Tibial nerve (tissue), 4 donors: ENCODE results near the gene MTMR2. TPM values are rescaled to one million over a fixed set of nuclear protein-coding genes. Genes with fewer than 3 reads are reported as not detected.

Source experiments
- DNase-seq, 2 donors: peaks; one replicate each; pipeline ENCODE4 v3.0.0-alpha.2; 2019; ENCODE audit warnings: low spot score in 2 of 2
- H3K27ac ChIP-seq, 4 donors: fragments of 200-600 bp; sonication (generic) in 3 of 4; one replicate each; pipeline ENCODE4 v1.5.1; 2017 to 2019; ENCODE audit warnings: mild to moderate bottlenecking in 1 of 4
- H3K27me3 ChIP-seq, 2 donors: fragments of 200-600 bp; sonication (generic) in 1 of 2; one replicate each; pipeline versions ENCODE4 v1.5.1 to v1.6.0; 2017 to 2019
- H3K36me3 ChIP-seq, 3 donors: fragments of 200-600 bp; sonication (generic); one replicate each; pipeline ENCODE4 v1.5.1; 2018 to 2019
- H3K4me1 ChIP-seq, 4 donors: fragments of 200-600 bp; sonication (generic) in 3 of 4; one replicate each; pipeline ENCODE4 v1.5.1; 2017 to 2019
- H3K4me3 ChIP-seq, 4 donors: fragments of 200-600 bp; sonication (generic) in 3 of 4; one replicate each; pipeline ENCODE4 v1.5.1; 2017 to 2019; ENCODE audit warnings: mild to moderate bottlenecking in 1 of 4, moderate library complexity in 1 of 4
- H3K9me3 ChIP-seq, 4 donors: fragments of 200-600 bp; sonication (generic) in 3 of 4; one replicate each; pipeline ENCODE4 v1.5.1; 2017 to 2019
- EP300 ChIP-seq, 2 donors: sonication (generic); formaldehyde crosslinking; IDR thresholded peaks; one replicate each; pipeline ENCODE4 v1.6.1; 2017; ENCODE audit warnings: antibody characterized with exemption in 2 of 2, mild to moderate bottlenecking in 1 of 2
- POLR2A ChIP-seq, 2 donors: fragments of 450-650 bp; IDR thresholded peaks; one replicate each; pipeline ENCODE4 v1.6.1; 2017; ENCODE audit warnings: antibody characterized with exemption in 2 of 2, mild to moderate bottlenecking in 2 of 2, moderate library complexity in 2 of 2
- whole genome bisulfite sequencing, 2 donors: methylation state at CpG; one replicate each; pipeline ENCODE4 v1.1.5; 2018; 5-methylcytosine and 5-hydroxymethylcytosine counted together
- total RNA-seq, 4 donors: library from RNA; depleted of rRNA; stranded (reverse); fragments of >200 nt; gene quantifications; one replicate each; pipeline ENCODE4 v1.1.0, GENCODE V29; 2016
- TF ChIP-seq, protein P1 (sequence below), 5 experiments: fragments of 200-600 bp in 3 of 5; fragments of 450-650 bp in 2 of 5; sonication (generic) in 3 of 5; IDR thresholded peaks; one replicate each; pipeline ENCODE4 v1.5.1; 2016 to 2019; ENCODE audit warnings: antibody characterized with exemption in 5 of 5, mild to moderate bottlenecking in 3 of 5, moderate library complexity in 2 of 5

Gene MTMR2
- total RNA-seq, 4 donors from 2014 or later = 22.5 to 33.2 (median 27.5) TPM

DNA sequence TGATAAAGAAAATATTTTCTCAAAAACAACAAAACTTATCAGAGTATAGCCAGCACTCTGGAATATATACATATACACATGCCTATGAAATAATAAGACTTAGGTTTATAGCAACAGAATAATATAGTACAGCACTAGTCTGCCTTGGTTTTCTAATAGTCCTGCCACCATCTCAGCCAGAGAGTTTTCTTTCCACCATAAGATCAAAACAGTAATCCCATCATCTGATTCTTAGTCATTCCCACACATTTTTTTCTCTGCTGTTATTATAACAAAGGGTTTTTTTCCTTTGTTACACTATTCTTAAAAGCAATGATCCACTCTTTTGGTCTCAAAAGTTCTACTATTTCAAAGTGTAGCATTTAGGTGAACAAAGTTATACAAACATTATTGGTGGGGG is 15.1 kb downstream of the MTMR2 start:
- Histone ChIP-seq H3K27ac (no peak overlapping the region), H3K27me3 (no peaks in the 10 kb centered on the region), H3K36me3 (no peaks in the 10 kb centered on the region), H3K9me3 (no peaks in the 10 kb centered on the region), H3K4me3 (no peak overlapping the region), H3K4me1 (peaks cover 0 to 35% (median 2%) of the 10 kb centered on the region in 4 donors)
- TF ChIP-seq POLR2A (IDR thresholded peaks at IDR 0.05) (no peak), EP300 (IDR thresholded peaks at IDR 0.05) (no peak)
- TF ChIP-seq, protein P1, sequence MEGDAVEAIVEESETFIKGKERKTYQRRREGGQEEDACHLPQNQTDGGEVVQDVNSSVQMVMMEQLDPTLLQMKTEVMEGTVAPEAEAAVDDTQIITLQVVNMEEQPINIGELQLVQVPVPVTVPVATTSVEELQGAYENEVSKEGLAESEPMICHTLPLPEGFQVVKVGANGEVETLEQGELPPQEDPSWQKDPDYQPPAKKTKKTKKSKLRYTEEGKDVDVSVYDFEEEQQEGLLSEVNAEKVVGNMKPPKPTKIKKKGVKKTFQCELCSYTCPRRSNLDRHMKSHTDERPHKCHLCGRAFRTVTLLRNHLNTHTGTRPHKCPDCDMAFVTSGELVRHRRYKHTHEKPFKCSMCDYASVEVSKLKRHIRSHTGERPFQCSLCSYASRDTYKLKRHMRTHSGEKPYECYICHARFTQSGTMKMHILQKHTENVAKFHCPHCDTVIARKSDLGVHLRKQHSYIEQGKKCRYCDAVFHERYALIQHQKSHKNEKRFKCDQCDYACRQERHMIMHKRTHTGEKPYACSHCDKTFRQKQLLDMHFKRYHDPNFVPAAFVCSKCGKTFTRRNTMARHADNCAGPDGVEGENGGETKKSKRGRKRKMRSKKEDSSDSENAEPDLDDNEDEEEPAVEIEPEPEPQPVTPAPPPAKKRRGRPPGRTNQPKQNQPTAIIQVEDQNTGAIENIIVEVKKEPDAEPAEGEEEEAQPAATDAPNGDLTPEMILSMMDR (IDR thresholded peaks at IDR 0.05) = no peak
- DNase-seq = no peak

DNA sequence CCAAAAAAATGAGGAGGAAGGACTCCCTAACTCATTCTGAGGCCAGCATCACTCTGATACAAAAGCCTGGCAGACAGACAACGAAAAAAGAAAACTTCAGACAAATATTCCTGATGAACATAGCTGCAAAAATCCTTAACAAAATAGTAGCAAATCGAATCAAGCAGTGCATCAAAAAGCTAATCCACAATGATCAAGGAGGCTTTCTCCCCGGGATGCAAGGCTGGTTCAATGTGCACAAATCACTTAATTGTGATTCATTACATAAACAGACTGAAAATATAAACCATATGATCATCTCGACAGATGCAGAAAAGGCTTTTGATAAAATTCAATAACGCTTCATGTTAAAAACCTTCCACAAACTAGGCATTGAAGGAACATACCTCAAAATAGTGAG is 16.4 kb downstream of the MTMR2 start:
- 90 to 92% methylated on average over 5 of the region's 5 CpGs for WGBS, 2 donors

DNA sequence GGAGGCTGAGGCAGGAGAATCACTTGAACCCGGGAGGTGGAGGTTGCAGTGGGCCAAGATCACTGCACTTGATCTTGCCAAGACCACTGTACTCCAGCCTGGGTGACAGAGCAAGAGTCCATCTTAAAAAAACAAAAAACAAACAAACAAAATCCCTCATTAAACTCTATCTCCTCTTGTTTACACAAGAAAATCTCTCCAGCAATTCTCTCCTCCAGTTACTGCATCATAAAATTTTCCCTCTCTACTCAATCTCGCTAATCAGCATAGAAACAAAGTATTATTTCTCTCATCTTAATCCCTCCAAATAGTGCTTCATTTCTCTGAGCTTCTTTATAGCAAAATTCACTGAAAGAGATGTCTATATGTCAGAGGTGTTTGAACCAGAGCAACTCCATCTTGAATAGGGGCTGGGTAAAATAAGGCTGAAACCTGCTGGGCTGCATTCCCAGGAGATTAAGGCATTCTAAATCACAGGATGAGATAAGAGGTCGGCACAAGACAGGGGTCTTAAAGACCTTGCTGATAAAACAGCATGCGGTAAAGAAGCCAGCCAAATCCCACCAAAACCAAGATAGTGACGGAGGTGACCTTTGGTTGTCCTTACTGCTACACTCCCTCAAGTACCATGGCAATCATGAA is 19.8 kb downstream of the MTMR2 start:
- peaks cover 0 to 16% (median 0%) of the 10 kb centered on the region in 4 donors for H3K4me1 ChIP-seq
- no peak overlapping the region for H3K4me3 ChIP-seq
- no peaks in the 10 kb centered on the region for H3K36me3 ChIP-seq
- no peak for DNase-seq
- 84 to 86% methylated on average over 5 of the region's 5 CpGs for WGBS, 2 donors
- H3K27ac ChIP-seq = no peak overlapping the region
- no peaks in the 10 kb centered on the region for H3K27me3 ChIP-seq
- TF ChIP-seq EP300 (IDR thresholded peaks at IDR 0.05) = no peak
- TF ChIP-seq, protein P1 (IDR thresholded peaks at IDR 0.05) = no peak
- no peak for TF ChIP-seq POLR2A (IDR thresholded peaks at IDR 0.05)
- H3K9me3 ChIP-seq = no peaks in the 10 kb centered on the region

More for the DNA sequence above, 16.4 kb downstream of the MTMR2 start:
- Histone ChIP-seq H3K27ac (no peak overlapping the region), H3K36me3 (no peaks in the 10 kb centered on the region), H3K27me3 (no peaks in the 10 kb centered on the region), H3K4me1 (peaks cover 0 to 29% (median 0%) of the 10 kb centered on the region in 4 donors), H3K9me3 (no peaks in the 10 kb centered on the region), H3K4me3 (no peak overlapping the region)
- TF ChIP-seq, protein P1 (IDR thresholded peaks at IDR 0.05) = no peak
- TF ChIP-seq EP300 (IDR thresholded peaks at IDR 0.05) (no peak), POLR2A (IDR thresholded peaks at IDR 0.05) (no peak)
- DNase-seq = no peak

DNA sequence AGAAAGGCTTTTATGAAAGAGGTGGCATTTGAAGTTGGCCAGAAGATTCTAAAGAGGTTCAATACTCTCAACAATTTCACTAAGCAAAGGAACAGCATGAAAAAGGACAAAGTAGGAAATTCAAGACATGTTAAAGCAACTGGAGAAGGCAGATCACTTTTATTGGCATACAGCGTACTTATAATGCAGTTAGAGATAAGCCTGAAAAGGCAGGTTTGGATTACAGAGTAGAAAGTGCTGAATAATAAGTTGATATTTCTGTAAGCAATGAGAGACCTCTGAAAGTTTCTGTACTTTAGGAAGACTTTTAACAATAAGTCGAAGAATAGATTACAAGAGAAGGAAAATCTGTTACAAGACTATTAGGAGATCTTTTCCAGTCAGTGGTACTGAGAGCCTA is 25.1 kb downstream of the MTMR2 start:
- Histone ChIP-seq H3K9me3 (no peaks in the 10 kb centered on the region), H3K4me1 (peaks cover 0 to 26% (median 3%) of the 10 kb centered on the region in 4 donors), H3K4me3 (no peak overlapping the region), H3K27ac (no peak overlapping the region), H3K36me3 (no peaks in the 10 kb centered on the region), H3K27me3 (no peaks in the 10 kb centered on the region)
- no peak for TF ChIP-seq POLR2A (IDR thresholded peaks at IDR 0.05)
- TF ChIP-seq, protein P1 (IDR thresholded peaks at IDR 0.05) = no peak
- no peak for TF ChIP-seq EP300 (IDR thresholded peaks at IDR 0.05)
- 60 to 94% methylated on average over 2 of the region's 2 CpGs for WGBS, 2 donors
- DNase-seq = no peak

DNA sequence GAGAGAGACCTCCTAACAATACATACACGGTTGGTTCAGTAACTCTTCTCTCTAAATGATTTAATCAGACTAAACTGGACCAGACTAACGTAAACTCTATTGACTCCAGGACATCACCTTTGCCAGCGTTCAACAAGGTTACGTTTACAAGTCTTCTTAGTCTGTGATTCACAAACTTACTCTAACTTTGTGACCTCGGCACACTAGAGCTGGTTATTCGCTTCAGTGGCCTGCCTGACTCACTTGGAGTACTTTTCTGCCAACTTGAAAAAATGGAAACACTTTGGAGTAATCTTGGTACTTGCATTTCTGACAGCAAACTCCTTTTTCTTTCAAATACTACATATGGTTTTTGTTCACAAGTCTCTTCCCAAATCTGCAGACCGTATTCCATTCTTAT is 26.2 kb downstream of the MTMR2 start:
- H3K9me3 ChIP-seq = no peaks in the 10 kb centered on the region
- no peak for TF ChIP-seq POLR2A (IDR thresholded peaks at IDR 0.05)
- no peak for TF ChIP-seq EP300 (IDR thresholded peaks at IDR 0.05)
- TF ChIP-seq, protein P1 (IDR thresholded peaks at IDR 0.05) = no peak
- H3K4me3 ChIP-seq = no peak overlapping the region
- H3K36me3 ChIP-seq = no peaks in the 10 kb centered on the region
- no peak for DNase-seq
- H3K4me1 ChIP-seq = peaks cover 0 to 25% (median 3%) of the 10 kb centered on the region in 4 donors
- WGBS, 2 donors = 89 to 91% methylated on average over 7 of the region's 7 CpGs
- H3K27ac ChIP-seq = no peak overlapping the region
- no peaks in the 10 kb centered on the region for H3K27me3 ChIP-seq
